Smooth muscle cell (in vitro differentiated cells): Measurements from ENCODE around the gene SIX1. TPM values are rescaled to one million over a fixed set of nuclear protein-coding genes. Genes with fewer than 3 reads are reported as not detected.

Experiments used
- DNase-seq: peaks from one replicate; lab custom pipeline; 2025; ENCODE audit not compliant: unreplicated experiment; lab: John Stamatoyannopoulos, UW
- H2AFZ ChIP-seq: fragments of 200-600 bp; sonication (generic); 2 replicates; pipeline ENCODE4 v1.6.0; 2016; ENCODE audit warnings: antibody characterized with exemption, low read depth, mild to moderate bottlenecking
- H3F3A ChIP-seq: fragments of 200-600 bp; sonication (generic); 2 replicates; pipeline ENCODE4 v1.6.0; 2017; ENCODE audit warnings: antibody characterized with exemption, low read depth
- H3K27ac ChIP-seq: fragments of 200-600 bp; sonication (generic); 2 replicates; pipeline ENCODE4 v1.5.1; 2016; ENCODE audit warnings: low read depth, mild to moderate bottlenecking
- H3K27me3 ChIP-seq: fragments of 200-600 bp; sonication (generic); 2 replicates; pipeline ENCODE4 v1.6.1; 2016; ENCODE audit warnings: low read depth, mild to moderate bottlenecking
- H3K36me3 ChIP-seq: fragments of 200-600 bp; sonication (generic); 2 replicates; pipeline ENCODE4 v1.5.1; 2016; ENCODE audit warnings: low read depth
- H3K4me1 ChIP-seq: fragments of 200-600 bp; sonication (generic); 2 replicates; pipeline ENCODE4 v1.5.1; 2016; ENCODE audit warnings: low read depth
- H3K4me2 ChIP-seq: fragments of 200-600 bp; sonication (generic); 2 replicates; pipeline ENCODE4 v1.6.0; 2016; ENCODE audit warnings: mild to moderate bottlenecking
- H3K4me3 ChIP-seq: fragments of 200-600 bp; sonication (generic); 2 replicates; pipeline ENCODE4 v1.5.1; 2016; ENCODE audit warnings: mild to moderate bottlenecking
- H3K79me2 ChIP-seq: fragments of 200-600 bp; sonication (generic); 2 replicates; pipeline ENCODE4 v1.6.0; 2016; ENCODE audit warnings: low read depth, mild to moderate bottlenecking
- H3K9ac ChIP-seq: fragments of 200-600 bp; sonication (generic); 2 replicates; pipeline ENCODE4 v1.6.0; 2016; ENCODE audit warnings: low read depth
- H3K9me3 ChIP-seq: fragments of 200-600 bp; sonication (generic); replicated peaks from 2 replicates; pipeline ENCODE4 v1.5.1; 2016; ENCODE audit warnings: low read depth
- H4K20me1 ChIP-seq: fragments of 200-600 bp; sonication (generic); 2 replicates; pipeline ENCODE4 v1.6.0; 2016; ENCODE audit warnings: low read depth
- CTCF ChIP-seq: fragments of 200-600 bp; sonication (generic); IDR thresholded peaks from 2 replicates; pipeline ENCODE4 v1.5.1; 2017; ENCODE audit warnings: borderline replicate concordance, mild to moderate bottlenecking, antibody characterized with exemption; ENCODE audit not compliant: insufficient read depth, poor library complexity, severe bottlenecking
- WGBS: methylation state at CpG from one replicate; pipeline ENCODE4 v1.1.7; 2016; ENCODE audit warnings: low lambda C conversion rate; 5-methylcytosine and 5-hydroxymethylcytosine counted together
- polyA plus RNA-seq: library from polyadenylated mRNA; unstranded; fragments of >200 nt; fragmentation: Nextera tagmentation; extraction: Ambion mirVana; gene quantifications from 2 replicates; pipeline ENCODE4 v1.2.1, GENCODE V29; 2016
- total RNA-seq: library from RNA; depleted of rRNA; stranded (reverse); fragments of >200 nt; gene quantifications from 2 replicates; pipeline ENCODE4 v1.2.3, GENCODE V29; 2014

SIX1 gene
- total and polyA plus RNA-seq, 2 experiments from 2014 or later = not detected

GRCh38 chr14:60647081-60647836 is 2.0 kb downstream of the SIX1 start:
- DNase-seq = no peak
- Histone ChIP-seq H3K9me3 (no peaks in the 10 kb centered on the region), H3K4me2 (peak overlapping the region; percentile 90), H3K27ac (no peak overlapping the region), H3K4me1 (peaks cover 28% of the 10 kb centered on the region), H2AFZ (peak overlapping the region; percentile 60), H3K4me3 (peak overlapping the region; percentile 48), H3F3A (peaks cover 7% of the 10 kb centered on the region), H3K79me2 (no peaks in the 10 kb centered on the region), H3K9ac (no peak overlapping the region), H4K20me1 (no peaks in the 10 kb centered on the region), H3K27me3 (peaks cover 100% of the 10 kb centered on the region), H3K36me3 (no peaks in the 10 kb centered on the region)
- WGBS = 3% methylated on average over 43 of the region's 43 CpGs
- TF ChIP-seq CTCF = no peak

- Histone ChIP-seq H3K4me1 (peaks cover 23% of the 10 kb centered on the region), H3K4me2 (no peak overlapping the region), H3K27me3 (peaks cover 100% of the 10 kb centered on the region), H3K36me3 (no peaks in the 10 kb centered on the region), H3K27ac (no peak overlapping the region), H3K9me3 (no peaks in the 10 kb centered on the region), H3K79me2 (no peaks in the 10 kb centered on the region), H3K9ac (no peak overlapping the region), H3K4me3 (peak overlapping the region; percentile 48), H2AFZ (no peak overlapping the region), H4K20me1 (no peaks in the 10 kb centered on the region), H3F3A (peaks cover 7% of the 10 kb centered on the region)
- no peak for DNase-seq
- no peak for TF ChIP-seq CTCF
- 5% methylated on average over 11 of the region's 11 CpGs for WGBS
These were observed 3.0 kb downstream of the SIX1 start for GRCh38 chr14:60646226-60646818.

DNA sequence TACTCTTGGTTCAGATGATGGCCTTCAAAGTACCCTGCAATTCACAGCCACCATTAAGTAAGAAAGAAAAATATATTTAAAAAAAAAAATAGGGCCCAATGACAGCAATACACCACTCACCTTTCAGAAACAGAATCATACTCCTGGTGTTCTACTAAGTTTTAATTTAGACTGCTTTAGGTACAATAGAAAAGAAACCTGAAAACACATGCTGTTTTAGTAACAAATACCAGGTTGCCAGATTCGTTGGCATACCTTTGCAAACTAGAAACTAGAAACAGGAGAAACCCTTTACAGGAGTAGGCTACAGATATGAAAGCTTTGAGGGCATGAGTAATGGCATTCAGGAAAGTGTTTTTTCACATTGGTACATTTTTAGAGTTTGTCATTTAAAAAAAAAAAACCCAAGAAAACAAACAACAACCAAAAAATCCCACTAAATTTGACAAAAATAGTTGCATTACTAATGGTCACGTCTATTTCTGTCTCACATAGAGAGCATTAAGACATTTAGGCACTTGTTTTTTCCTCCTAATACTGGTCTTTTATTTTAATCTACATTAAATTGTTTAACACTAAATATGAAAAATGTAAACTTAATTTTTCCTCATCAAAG is 4.0 kb downstream of the SIX1 start:
- DNase-seq = no peak
- Histone ChIP-seq H3K9ac (no peak overlapping the region), H3K4me2 (no peak overlapping the region), H3K4me3 (no peak overlapping the region), H3K36me3 (no peaks in the 10 kb centered on the region), H3K79me2 (no peaks in the 10 kb centered on the region), H3K27me3 (peaks cover 100% of the 10 kb centered on the region), H3K4me1 (peaks cover 19% of the 10 kb centered on the region), H3K9me3 (no peaks in the 10 kb centered on the region), H4K20me1 (no peaks in the 10 kb centered on the region), H3F3A (no peaks in the 10 kb centered on the region), H2AFZ (no peak overlapping the region), H3K27ac (no peak overlapping the region)
- TF ChIP-seq CTCF = no peak
- 18% methylated on average over 2 of the region's 2 CpGs for WGBS
